ENCODE data around the gene TSNAX.

- TF ChIP-seq EP300 (IDR thresholded peaks at IDR 0.05; ENCODE audit: borderline replicate concordance in 1 of 2, low read depth in 2 of 2, low read length in 2 of 2), result no peak
- no peak for TF ChIP-seq POLR2A (IDR thresholded peaks at IDR 0.05; ENCODE audit: control extremely low read depth in 1 of 2, low read depth in 2 of 2, low read length in 2 of 2)
- TF ChIP-seq GTF2F1 (IDR thresholded peaks at IDR 0.05; ENCODE audit: borderline replicate concordance, low read depth, low read length), result no peak
- TF ChIP-seq, protein P1, sequence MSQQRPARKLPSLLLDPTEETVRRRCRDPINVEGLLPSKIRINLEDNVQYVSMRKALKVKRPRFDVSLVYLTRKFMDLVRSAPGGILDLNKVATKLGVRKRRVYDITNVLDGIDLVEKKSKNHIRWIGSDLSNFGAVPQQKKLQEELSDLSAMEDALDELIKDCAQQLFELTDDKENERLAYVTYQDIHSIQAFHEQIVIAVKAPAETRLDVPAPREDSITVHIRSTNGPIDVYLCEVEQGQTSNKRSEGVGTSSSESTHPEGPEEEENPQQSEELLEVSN (IDR thresholded peaks at IDR 0.05), result no peak
- TF ChIP-seq CTCF (IDR thresholded peaks at IDR 0.05; ENCODE audit: control extremely low read depth in 1 of 3, insufficient read depth in 1 of 3, low read depth in 1 of 3, low read length in 3 of 3), result no peak
- no peak for TF ChIP-seq ATF3 (IDR thresholded peaks at IDR 0.05; ENCODE audit: insufficient read depth, low read depth, low read length)
- no peak for TF ChIP-seq POLR2AphosphoS5 (IDR thresholded peaks at IDR 0.05; ENCODE audit: low read depth, low read length)
Observed at GRCh38 chr1:231610388-231610787, 81.9 kb downstream of the TSNAX start.
